Measurements from ENCODE around the gene COX7A2L.
"Not testable (repeated sequence)": the region's sequence is repeated elsewhere in the genome, so short reads cannot be mapped to it uniquely, and the experiment has no call there.

Gene COX7A2L

GRCh38 chr2:42366411-42366810 lies 5.4 kb upstream of the COX7A2L start:
- DNase-seq, result no peak

GRCh38 chr2:42364658-42365057 lies 3.6 kb upstream of the COX7A2L start:
- no peak for DNase-seq

- no peak for DNase-seq
These were observed 2.4 kb upstream of the COX7A2L start for GRCh38 chr2:42363413-42363812.

GRCh38 chr2:42361728-42362283 lies 789 bp upstream of the COX7A2L start:
- no peak for DNase-seq

GRCh38 chr2:42360493-42360889 lies 526 bp downstream of the COX7A2L start:
- no peak for DNase-seq

GRCh38 chr2:42359965-42360483 lies 993 bp downstream of the COX7A2L start:
- no peak for DNase-seq

GRCh38 chr2:42359304-42359964 lies 1.6 kb downstream of the COX7A2L start:
- no peak for DNase-seq

- no peak for DNase-seq
These were observed 7.1 kb downstream of the COX7A2L start for GRCh38 chr2:42353792-42354429.

- no peak for DNase-seq
These were observed 9.2 kb downstream of the COX7A2L start for GRCh38 chr2:42351864-42352263.

- no peak for DNase-seq
These were observed 10.5 kb downstream of the COX7A2L start for GRCh38 chr2:42350434-42351063.

GRCh38 chr2:42348113-42348805 lies 12.8 kb downstream of the COX7A2L start:
- no peak for DNase-seq

GRCh38 chr2:42347518-42347917 lies 13.5 kb downstream of the COX7A2L start:
- DNase-seq, result not testable (repeated sequence)

GRCh38 chr2:42346856-42347255 lies 14.2 kb downstream of the COX7A2L start:
- not testable (repeated sequence) for DNase-seq

- DNase-seq, result no peak
These were observed 15.0 kb downstream of the COX7A2L start for GRCh38 chr2:42345986-42346385.

- DNase-seq, result no peak
These were observed 18.2 kb downstream of the COX7A2L start for GRCh38 chr2:42342795-42343241.

- DNase-seq, result peak; percentile 56
These were observed 18.8 kb downstream of the COX7A2L start for GRCh38 chr2:42342061-42342794.

GRCh38 chr2:42340938-42341636 lies 19.9 kb downstream of the COX7A2L start:
- no peak for DNase-seq

GRCh38 chr2:42340045-42340937 lies 20.7 kb downstream of the COX7A2L start:
- no peak for DNase-seq

- peak; percentile 59 for DNase-seq
These were observed 21.7 kb downstream of the COX7A2L start for GRCh38 chr2:42339191-42339912.

Data from kidney glomerular epithelial cell (primary cell).